ENCODE data around the gene UBE2H.

UBE2H gene

GRCh38 chr7:129784437-129784782 is 168.3 kb downstream of the UBE2H start:
- ATAC-seq: no peak

DNA sequence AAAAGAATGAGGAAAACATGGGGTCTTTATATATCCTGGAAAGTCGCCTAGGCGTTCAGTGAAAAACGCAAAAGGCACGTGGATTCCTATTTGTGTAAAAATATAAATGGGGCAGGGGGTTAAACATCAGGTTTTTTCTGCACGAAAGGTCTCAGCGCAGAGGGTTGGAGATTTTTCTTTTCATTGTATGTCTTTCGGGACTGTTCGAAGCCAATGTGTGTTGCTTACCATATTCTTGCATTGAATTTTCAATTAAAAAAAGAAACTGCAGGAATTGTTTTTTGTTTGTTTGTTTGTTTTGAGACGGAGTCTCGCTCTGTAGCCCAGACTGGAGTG is 169.2 kb downstream of the UBE2H start:
- no peak for ATAC-seq

GRCh38 chr7:129782818-129783583 is 169.8 kb downstream of the UBE2H start:
- ATAC-seq: no peak

DNA sequence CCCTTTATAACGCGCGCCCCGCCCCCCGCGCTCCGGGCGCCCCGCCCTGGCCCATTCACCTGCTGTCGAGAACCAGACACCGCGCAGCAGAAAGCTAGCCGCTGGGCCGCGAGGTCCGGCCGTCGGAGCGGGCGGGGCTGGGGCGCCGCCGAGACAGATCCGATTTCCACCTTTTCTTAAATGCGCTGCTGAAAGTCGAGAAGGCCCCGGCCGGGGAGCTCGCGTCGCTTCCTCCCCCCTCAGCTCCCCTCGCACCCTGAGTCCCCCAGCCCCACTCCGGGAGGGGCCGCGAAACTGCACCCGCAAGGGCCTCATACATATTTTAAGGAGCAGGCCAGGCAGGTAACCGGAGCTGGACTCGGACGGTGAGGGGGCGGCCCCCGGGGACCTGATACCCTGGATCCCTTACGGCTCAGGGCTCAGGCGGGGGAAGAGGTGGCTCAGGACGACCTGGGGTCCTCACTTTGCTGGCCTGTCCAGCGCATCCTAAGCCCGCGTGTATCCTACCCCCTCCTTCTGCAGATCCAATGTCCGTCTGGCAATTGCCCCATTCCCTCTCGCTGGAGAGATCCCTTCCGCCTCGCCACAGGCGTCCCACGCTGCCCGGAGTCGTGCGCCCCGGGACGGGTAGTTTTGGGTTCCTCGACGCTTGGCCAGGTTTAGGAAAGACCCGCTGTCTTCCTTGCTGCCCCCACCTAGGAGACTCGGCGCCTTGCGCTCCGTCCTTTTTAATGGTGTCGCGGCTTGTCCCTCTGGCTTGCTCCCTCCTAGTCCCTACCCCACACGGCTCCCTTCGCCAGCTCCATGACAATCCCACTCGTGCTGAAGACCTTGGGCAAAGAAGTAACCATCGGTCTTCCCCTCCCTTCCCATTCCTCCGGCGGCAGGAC is 170.6 kb downstream of the UBE2H start:
- ATAC-seq: no peak

GRCh38 chr7:129780974-129781927 is 171.5 kb downstream of the UBE2H start:
- ATAC-seq: no peak

Data from activated CD4-positive, CD25-positive, alpha-beta regulatory T cell treated with anti-CD3 and anti-CD28 coated beads, Interleukin-2, amount 50 U/mL, for 24 hours (primary cell).